ENCODE results near the gene SLC35F6.
"Not testable (repeated sequence)": the region's sequence is repeated elsewhere in the genome, so short reads cannot be mapped to it uniquely, and the experiment has no call there.

SLC35F6 gene

DNA sequence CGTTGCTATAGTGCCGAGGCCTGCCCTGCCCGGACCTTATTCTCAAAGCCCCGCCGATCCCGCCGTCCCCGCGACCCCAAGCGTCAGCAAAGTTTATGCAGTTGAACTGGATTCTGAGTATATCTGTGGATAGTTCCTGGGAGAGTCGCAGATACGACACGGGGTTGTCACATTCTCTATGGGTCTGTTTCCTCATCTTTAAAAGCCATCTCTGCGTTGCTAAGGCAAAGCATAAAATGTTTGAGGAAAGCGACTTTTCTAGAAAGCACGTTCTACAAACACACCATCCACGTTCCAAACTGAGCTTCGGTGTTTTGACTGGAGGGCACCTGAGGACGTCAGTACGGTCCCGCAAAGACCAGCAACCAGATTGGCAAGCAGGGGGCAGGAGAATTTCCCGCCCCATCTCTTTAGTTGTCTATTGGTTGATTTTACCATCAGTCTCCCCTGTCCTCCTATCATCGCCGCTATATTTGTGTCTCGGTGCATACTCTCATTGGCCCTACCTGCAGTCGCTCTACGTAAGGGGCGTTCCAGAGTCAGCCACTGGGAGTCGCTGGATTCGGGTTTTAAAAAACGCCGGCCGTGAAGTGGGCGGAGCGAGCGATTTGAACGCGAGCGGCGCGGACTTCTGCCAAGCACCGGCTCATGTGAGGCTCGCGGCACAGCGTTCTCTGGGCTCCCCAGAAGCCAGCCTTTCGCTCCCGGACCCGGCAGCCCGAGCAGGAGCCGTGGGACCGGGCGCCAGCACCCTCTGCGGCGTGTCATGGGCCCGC, 21.5 kb downstream of the SLC35F6 start, which contains the start of gene CENPA:
Gene CENPA (plus strand): TSS at position 626 of the 776 bp plus-strand sequence. CDS start 141 bp downstream, at position 767.
- TF ChIP-seq, protein P1, sequence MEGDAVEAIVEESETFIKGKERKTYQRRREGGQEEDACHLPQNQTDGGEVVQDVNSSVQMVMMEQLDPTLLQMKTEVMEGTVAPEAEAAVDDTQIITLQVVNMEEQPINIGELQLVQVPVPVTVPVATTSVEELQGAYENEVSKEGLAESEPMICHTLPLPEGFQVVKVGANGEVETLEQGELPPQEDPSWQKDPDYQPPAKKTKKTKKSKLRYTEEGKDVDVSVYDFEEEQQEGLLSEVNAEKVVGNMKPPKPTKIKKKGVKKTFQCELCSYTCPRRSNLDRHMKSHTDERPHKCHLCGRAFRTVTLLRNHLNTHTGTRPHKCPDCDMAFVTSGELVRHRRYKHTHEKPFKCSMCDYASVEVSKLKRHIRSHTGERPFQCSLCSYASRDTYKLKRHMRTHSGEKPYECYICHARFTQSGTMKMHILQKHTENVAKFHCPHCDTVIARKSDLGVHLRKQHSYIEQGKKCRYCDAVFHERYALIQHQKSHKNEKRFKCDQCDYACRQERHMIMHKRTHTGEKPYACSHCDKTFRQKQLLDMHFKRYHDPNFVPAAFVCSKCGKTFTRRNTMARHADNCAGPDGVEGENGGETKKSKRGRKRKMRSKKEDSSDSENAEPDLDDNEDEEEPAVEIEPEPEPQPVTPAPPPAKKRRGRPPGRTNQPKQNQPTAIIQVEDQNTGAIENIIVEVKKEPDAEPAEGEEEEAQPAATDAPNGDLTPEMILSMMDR (conservative IDR thresholded peaks at IDR 0.05; ENCODE audit: low read length): peak; percentile 6
- DNase-seq (ENCODE audit: low read depth): peak; percentile 100
- peak within 1 kb of the TSS; percentile 78 for H3K4me3 ChIP-seq (ENCODE audit: low read length)

DNA sequence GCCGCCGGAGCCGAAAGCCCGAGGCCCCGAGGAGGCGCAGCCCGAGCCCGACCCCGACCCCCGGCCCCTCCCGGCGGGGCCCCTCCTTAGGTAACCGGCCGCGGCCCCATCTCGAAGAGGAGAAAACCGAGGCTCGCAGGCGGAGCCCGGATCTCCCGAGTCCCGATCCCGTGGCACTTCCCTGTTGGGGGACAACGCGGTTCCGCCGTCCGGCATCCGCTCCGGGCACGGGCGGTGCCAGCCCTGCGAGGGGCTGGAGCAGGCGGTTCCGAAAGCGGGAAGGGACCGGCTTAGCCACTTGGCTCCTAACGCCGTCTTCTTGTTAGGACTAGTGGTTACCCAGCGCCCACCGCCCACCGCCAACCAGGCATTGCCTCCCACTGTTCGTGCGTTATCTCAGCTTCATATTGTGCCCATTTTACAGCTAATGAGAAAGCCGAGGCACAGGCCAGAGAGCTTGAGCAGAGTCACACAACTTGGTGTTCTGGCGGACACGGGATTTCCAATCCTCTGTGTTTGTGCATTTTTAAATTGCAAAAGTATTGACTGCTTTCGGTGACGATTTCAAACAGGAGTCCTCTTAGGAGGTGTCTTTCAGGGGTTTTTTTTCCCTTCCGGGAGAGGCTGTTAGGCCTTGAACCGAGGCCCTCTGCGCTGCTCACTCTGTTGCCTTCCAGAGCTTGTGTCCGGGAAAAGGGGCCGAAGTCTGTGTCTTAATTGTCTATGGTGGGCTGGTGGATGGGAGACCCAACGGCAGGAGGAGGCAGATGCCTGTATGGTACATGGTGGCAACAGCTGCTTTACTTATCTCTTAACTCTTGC, 22.3 kb downstream of the SLC35F6 start:
- peak overlapping the region; percentile 78 for H3K4me3 ChIP-seq (ENCODE audit: low read length)
- DNase-seq (ENCODE audit: low read depth): no peak
- TF ChIP-seq, protein P1 (conservative IDR thresholded peaks at IDR 0.05; ENCODE audit: low read length): no peak

DNA sequence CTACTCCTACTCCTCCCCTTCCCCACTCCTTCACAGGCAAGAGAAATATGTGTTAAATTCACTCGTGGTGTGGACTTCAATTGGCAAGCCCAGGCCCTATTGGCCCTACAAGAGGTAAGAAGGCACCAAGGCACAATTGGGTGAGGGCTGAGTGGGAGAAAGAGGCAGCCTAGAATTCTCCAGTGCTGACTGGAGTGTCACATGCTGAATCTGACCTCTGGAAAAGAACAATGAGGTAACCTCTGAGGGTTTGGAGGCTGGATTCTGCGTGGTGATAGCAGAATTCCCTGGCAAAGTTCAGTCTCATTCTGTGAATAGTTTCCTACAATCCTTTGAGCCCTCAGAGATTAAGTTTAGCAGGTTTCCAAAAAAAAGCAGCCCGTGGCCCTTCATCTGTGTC, 28.6 kb downstream of the SLC35F6 start:
- TF ChIP-seq, protein P1 (conservative IDR thresholded peaks at IDR 0.05; ENCODE audit: low read length): no peak
- DNase-seq (ENCODE audit: low read depth): no peak
- H3K4me3 ChIP-seq (ENCODE audit: low read length): no peak overlapping the region

DNA sequence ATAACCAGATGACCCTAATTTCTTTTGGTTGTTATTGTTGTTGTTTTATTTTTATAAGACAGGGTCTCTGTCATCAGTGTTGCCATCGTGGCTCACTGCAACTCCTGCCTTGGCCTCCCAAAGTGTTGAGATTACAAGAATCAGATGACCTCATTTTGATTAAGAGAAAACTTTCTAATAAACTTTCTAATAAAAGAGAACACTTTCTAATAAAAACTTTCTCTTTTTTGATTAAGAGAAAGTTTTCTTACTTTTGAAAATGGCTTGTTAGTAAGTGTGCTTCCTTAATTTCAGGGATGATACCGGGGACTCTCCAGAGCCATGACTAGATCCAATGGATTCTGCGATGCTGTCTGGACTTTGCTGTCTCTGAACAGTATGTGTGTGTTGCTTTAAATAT, 29.4 kb downstream of the SLC35F6 start:
- no peak for DNase-seq (ENCODE audit: low read depth)
- TF ChIP-seq, protein P1 (conservative IDR thresholded peaks at IDR 0.05; ENCODE audit: low read length): no peak
- H3K4me3 ChIP-seq (ENCODE audit: low read length): no peak overlapping the region

DNA sequence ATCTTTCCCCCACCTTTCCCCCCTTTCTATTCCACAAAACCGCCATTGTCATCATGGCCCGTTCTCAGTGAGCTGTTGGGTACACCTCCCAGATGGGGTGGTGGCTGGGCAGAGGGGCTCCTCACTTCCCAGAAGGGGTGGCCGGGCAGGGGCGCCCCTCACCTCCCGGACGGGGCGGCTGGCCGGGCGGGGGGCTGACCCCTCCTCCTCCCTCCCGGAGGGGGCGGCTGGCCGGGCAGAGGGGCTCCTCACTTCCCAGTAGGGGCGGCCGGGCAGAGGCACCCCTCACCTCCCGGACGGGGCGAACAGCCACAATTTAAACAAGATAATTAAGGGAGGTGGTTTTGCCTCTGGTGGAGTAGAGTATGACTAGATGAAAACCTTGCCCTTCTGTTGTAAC, 31.1 kb downstream of the SLC35F6 start:
- not testable (repeated sequence) for H3K4me3 ChIP-seq (ENCODE audit: low read length); DNase-seq (ENCODE audit: low read depth)

DNA sequence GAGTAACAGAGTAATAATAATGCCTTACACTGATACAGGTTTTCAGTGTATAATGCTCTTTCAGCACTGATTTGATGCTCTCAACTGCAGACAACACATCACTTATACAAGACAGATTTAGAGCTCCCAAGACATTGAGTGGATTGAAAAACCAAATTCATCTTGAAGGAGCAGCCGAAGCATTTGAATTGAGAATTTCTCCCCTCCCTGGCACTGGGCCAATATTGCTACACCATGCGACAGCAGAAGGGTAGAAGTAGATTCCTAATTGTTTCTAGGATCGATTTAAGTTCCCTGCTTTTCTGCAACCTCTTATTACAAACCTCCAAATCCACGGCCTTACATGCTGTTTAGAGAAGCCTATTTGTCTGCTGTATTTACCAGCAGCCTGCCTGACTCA, 37.2 kb downstream of the SLC35F6 start:
- TF ChIP-seq, protein P1 (conservative IDR thresholded peaks at IDR 0.05; ENCODE audit: low read length): no peak
- H3K4me3 ChIP-seq (ENCODE audit: low read length): no peak overlapping the region
- no peak for DNase-seq (ENCODE audit: low read depth)

DNA sequence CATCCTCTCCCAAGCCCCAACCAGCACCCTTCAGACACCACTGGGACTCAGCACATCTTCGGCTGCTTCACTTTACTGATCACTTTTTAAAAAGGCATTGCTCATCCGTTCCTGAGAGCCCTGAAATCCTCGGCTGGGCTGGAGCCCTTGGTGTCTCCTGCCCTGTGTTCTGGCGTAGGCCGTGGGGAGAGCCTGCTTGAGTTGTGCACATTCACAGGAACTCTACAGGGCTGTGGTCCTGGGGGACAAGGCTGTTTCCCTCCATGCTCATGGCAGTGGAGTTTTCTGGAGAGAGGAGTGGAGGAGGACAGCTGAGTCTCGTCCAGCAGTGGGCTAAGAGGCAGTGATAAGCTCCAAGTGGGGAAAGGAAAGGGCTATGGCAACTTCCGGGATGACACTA, 37.7 kb downstream of the SLC35F6 start:
- TF ChIP-seq, protein P1 (conservative IDR thresholded peaks at IDR 0.05; ENCODE audit: low read length): no peak
- no peak for DNase-seq (ENCODE audit: low read depth)
- no peak overlapping the region for H3K4me3 ChIP-seq (ENCODE audit: low read length)
